ENCODE results near the gene OR1L6. TPM values are rescaled to one million over a fixed set of nuclear protein-coding genes. Genes with fewer than 3 reads are reported as not detected.

The OR1L6 gene
- polyA plus RNA-seq, 1 donor from 2014 or later: not detected

GRCh38 chr9:122785269-122785668, 43.2 kb downstream of the OR1L6 start:
- Histone ChIP-seq H4K20me1 (ENCODE audit: insufficient read depth) (no peaks in the 10 kb centered on the region), H3K27ac (ENCODE audit: low read length) (no peak overlapping the region), H3K9me3 (ENCODE audit: low read length) (no peaks in the 10 kb centered on the region), H3K36me3 (ENCODE audit: insufficient read depth, low read length) (no peaks in the 10 kb centered on the region), H3K79me2 (replicated peaks; ENCODE audit: insufficient read depth, low read length) (no peaks in the 10 kb centered on the region), H3K9me2 (ENCODE audit: insufficient read depth, low read length) (no peaks in the 10 kb centered on the region), H3F3A (ENCODE audit: insufficient read depth, low read length, poor library complexity, severe bottlenecking) (no peaks in the 10 kb centered on the region), H3K4me3 (ENCODE audit: low read length) (no peak overlapping the region), H3K27me3 (ENCODE audit: insufficient read depth, low read depth, low read length) (no peaks in the 10 kb centered on the region), H3K9ac (ENCODE audit: low read length) (no peak overlapping the region), H2AFZ (ENCODE audit: low read depth, low read length) (no peak overlapping the region), H3K4me2 (ENCODE audit: low read length) (no peak overlapping the region)
- TF ChIP-seq EZH2 (IDR thresholded peaks at IDR 0.05; ENCODE audit: borderline replicate concordance, insufficient read depth, low read length, poor library complexity, severe bottlenecking) (no peak), RAD21 (conservative IDR thresholded peaks at IDR 0.05) (no peak), CTCF (IDR thresholded peaks at IDR 0.05; ENCODE audit: poor library complexity, severe bottlenecking) (no peak), MXI1 (conservative IDR thresholded peaks at IDR 0.05; ENCODE audit: poor library complexity, severe bottlenecking) (no peak), REST (IDR thresholded peaks at IDR 0.05; ENCODE audit: borderline replicate concordance) (no peak), EP300 (conservative IDR thresholded peaks at IDR 0.05; ENCODE audit: poor library complexity, severe bottlenecking) (no peak), TAF1 (IDR thresholded peaks at IDR 0.05; ENCODE audit: low read depth) (no peak), SMC3 (conservative IDR thresholded peaks at IDR 0.05; ENCODE audit: poor library complexity) (no peak), POLR2AphosphoS5 (IDR thresholded peaks at IDR 0.05) (no peak)

- no peaks in the 10 kb centered on the region for H3K36me3 ChIP-seq (ENCODE audit: insufficient read depth, low read length)
- H3K79me2 ChIP-seq (replicated peaks; ENCODE audit: insufficient read depth, low read length): no peaks in the 10 kb centered on the region
- H3K4me3 ChIP-seq (ENCODE audit: low read length): no peak overlapping the region
- no peak overlapping the region for H2AFZ ChIP-seq (ENCODE audit: low read depth, low read length)
- H3K4me2 ChIP-seq (ENCODE audit: low read length): no peak overlapping the region
- TF ChIP-seq POLR2AphosphoS5 (IDR thresholded peaks at IDR 0.05) (no peak), CTCF (IDR thresholded peaks at IDR 0.05; ENCODE audit: poor library complexity, severe bottlenecking) (no peak), MXI1 (conservative IDR thresholded peaks at IDR 0.05; ENCODE audit: poor library complexity, severe bottlenecking) (no peak), EP300 (conservative IDR thresholded peaks at IDR 0.05; ENCODE audit: poor library complexity, severe bottlenecking) (no peak), SMC3 (conservative IDR thresholded peaks at IDR 0.05; ENCODE audit: poor library complexity) (no peak), REST (IDR thresholded peaks at IDR 0.05; ENCODE audit: borderline replicate concordance) (no peak), RAD21 (conservative IDR thresholded peaks at IDR 0.05) (no peak), TAF1 (IDR thresholded peaks at IDR 0.05; ENCODE audit: low read depth) (no peak)
- no peak overlapping the region for H3K27ac ChIP-seq (ENCODE audit: low read length)
- no peaks in the 10 kb centered on the region for H4K20me1 ChIP-seq (ENCODE audit: insufficient read depth)
- no peaks in the 10 kb centered on the region for H3K9me2 ChIP-seq (ENCODE audit: insufficient read depth, low read length)
- H3F3A ChIP-seq (ENCODE audit: insufficient read depth, low read length, poor library complexity, severe bottlenecking): no peaks in the 10 kb centered on the region
- no peak overlapping the region for H3K9ac ChIP-seq (ENCODE audit: low read length)
- no peaks in the 10 kb centered on the region for H3K9me3 ChIP-seq (ENCODE audit: low read length)
- H3K27me3 ChIP-seq (ENCODE audit: insufficient read depth, low read depth, low read length): no peaks in the 10 kb centered on the region
These were observed 44.2 kb downstream of the OR1L6 start for GRCh38 chr9:122786338-122786737.

Data from neural cell (in vitro differentiated cells).